ENCODE measurements around the gene BRD2. TPM values are rescaled to one million over a fixed set of nuclear protein-coding genes. Genes with fewer than 3 reads are reported as not detected.
A peak's percentile ranks its signal among the peaks of the same experiment; 100 is the strongest.

The BRD2 gene
- total and polyA plus RNA-seq, 2 of the 4 experiments (the other 2 are of a cell fraction), result 99.5 to 144 TPM

DNA sequence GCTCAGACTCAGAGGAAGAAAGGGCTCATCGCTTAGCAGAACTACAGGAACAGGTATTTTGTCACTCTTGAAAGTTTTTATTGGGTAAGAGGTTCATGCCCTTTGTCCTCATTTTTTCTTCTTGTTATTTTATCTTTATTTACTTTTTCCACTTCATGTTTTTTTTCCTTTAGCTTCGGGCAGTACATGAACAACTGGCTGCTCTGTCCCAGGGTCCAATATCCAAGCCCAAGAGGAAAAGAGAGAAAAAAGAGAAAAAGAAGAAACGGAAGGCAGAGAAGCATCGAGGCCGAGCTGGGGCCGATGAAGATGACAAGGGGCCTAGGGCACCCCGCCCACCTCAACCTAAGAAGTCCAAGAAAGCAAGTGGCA is 9.5 kb downstream of the BRD2 start:
- Histone ChIP-seq H2BK20ac (ENCODE audit: low read depth, low read length) (no peak overlapping the region), H2AK5ac (ENCODE audit: low read depth, low read length) (no peak overlapping the region), H3K9me1 (ENCODE audit: insufficient read depth, low read length) (peaks cover 9% of the 10 kb centered on the region), H3K27ac (ENCODE audit: insufficient read depth, low read length) (no peak overlapping the region), H3K4ac (ENCODE audit: low read depth, low read length) (no peak overlapping the region), H2BK120ac (ENCODE audit: low read depth, low read length) (no peak overlapping the region), H2BK5ac (ENCODE audit: low read depth, low read length, poor library complexity, severe bottlenecking) (no peak overlapping the region), H3K9ac (ENCODE audit: low read depth, low read length) (no peak overlapping the region), H2BK15ac (ENCODE audit: low read depth, low read length) (no peak overlapping the region), H2AFZ (replicated peaks; ENCODE audit: low read length, poor library complexity) (no peak overlapping the region), H3K4me3 (ENCODE audit: insufficient read depth, low read depth, low read length) (no peak overlapping the region), H3K18ac (ENCODE audit: low read depth, low read length) (no peak overlapping the region), H2AK9ac (replicated peaks; ENCODE audit: low read depth, low read length, poor library complexity) (no peak overlapping the region), H3K36me3 (ENCODE audit: control insufficient read depth, insufficient read depth, low read length) (peaks cover 70% of the 10 kb centered on the region), H3K4me2 (ENCODE audit: low read depth, low read length) (no peak overlapping the region), H4K8ac (ENCODE audit: low read depth in 2 of 2, low read length in 2 of 2) (no peak overlapping the region), H3K56ac (ENCODE audit: extremely low read depth, insufficient read depth, low read length) (no peak overlapping the region), H3K9me3 (ENCODE audit: control insufficient read depth, insufficient read depth, low read length) (no peaks in the 10 kb centered on the region), H3K23ac (ENCODE audit: low read depth, low read length) (peak overlapping the region; percentile 18; the same call in 1 of the 2 replicates), H4K91ac (ENCODE audit: insufficient read depth, low read depth, low read length) (no peak overlapping the region), H3K14ac (replicated peaks; ENCODE audit: low read depth, low read length) (no peak overlapping the region), H3K79me1 (ENCODE audit: low read depth in 1 of 2, low read length in 2 of 2) (peaks cover 42 to 59% of the 10 kb centered on the region in 2 experiments), H4K5ac (ENCODE audit: low read depth, low read length) (no peak overlapping the region), H3K27me3 (ENCODE audit: control insufficient read depth, insufficient read depth, low read length) (no peaks in the 10 kb centered on the region), H3K4me1 (ENCODE audit: control insufficient read depth, insufficient read depth, low read length) (peaks cover 6% of the 10 kb centered on the region; the same call in 1 of the 2 replicates), H4K20me1 (ENCODE audit: insufficient read depth, low read length) (peaks cover 98% of the 10 kb centered on the region)
- in situ Hi-C loops (cut with MboI; ENCODE audit: low sequenced_read_pairs), result loop anchor here (5.0 kb wide), 1 partner anchor 41 kb away; no protein-coding TSS in a partner anchor
- intact Hi-C loops (cut with micrococcal nuclease), result no loop called here
- TF ChIP-seq RCOR1 (IDR thresholded peaks at IDR 0.05; ENCODE audit: insufficient replicate concordance, low read length), result no peak
- TF ChIP-seq MXI1 (IDR thresholded peaks at IDR 0.05; ENCODE audit: borderline replicate concordance, low read depth, low read length), result no peak
- no peak for TF ChIP-seq CTCF (conservative IDR thresholded peaks at IDR 0.05; ENCODE audit: low read depth, low read length)
- TF ChIP-seq MAZ (IDR thresholded peaks at IDR 0.05; ENCODE audit: borderline replicate concordance, low read depth, low read length), result no peak
- TF ChIP-seq NFE2L2 (IDR thresholded peaks at IDR 0.05; ENCODE audit: low read depth, low read length), result no peak
- TF ChIP-seq, protein P1, sequence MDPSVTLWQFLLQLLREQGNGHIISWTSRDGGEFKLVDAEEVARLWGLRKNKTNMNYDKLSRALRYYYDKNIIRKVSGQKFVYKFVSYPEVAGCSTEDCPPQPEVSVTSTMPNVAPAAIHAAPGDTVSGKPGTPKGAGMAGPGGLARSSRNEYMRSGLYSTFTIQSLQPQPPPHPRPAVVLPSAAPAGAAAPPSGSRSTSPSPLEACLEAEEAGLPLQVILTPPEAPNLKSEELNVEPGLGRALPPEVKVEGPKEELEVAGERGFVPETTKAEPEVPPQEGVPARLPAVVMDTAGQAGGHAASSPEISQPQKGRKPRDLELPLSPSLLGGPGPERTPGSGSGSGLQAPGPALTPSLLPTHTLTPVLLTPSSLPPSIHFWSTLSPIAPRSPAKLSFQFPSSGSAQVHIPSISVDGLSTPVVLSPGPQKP (IDR thresholded peaks at IDR 0.05; ENCODE audit: borderline replicate concordance, low read depth, low read length), result no peak
- no CpG with 5 or more reads among the region's 7 CpGs for WGBS, 2 experiments (ENCODE audit: extremely low coverage in 2 of 2, insufficient read length in 1 of 2)
- POLR2A ChIA-PET (ENCODE audit: unreplicated experiment), result interaction anchor here (0.6 kb wide), 1 partner anchor 78 kb away, joined by 5 read pairs; no protein-coding TSS in a partner anchor
- DNase-seq, result no peak
- BruUV-seq (replicated peaks), result no TSS peak
- dilution Hi-C loops (cut with HindIII; ENCODE audit: low sequenced_read_pairs, unreplicated experiment), result no loop called here
- ATAC-seq (ENCODE audit: low read depth), result no peak
- CTCF ChIA-PET, result interaction anchor here (1.9 kb wide), 1 partner anchor 92 kb away, joined by 4 read pairs; no protein-coding TSS in a partner anchor
